Endothelial cell of umbilical vein (primary cell): ENCODE data around the gene HUS1. TPM values are rescaled to one million over a fixed set of nuclear protein-coding genes. Genes with fewer than 3 reads are reported as not detected.

Experiments
- BruUV-seq: library from RNA; stranded (reverse); fragments of 400-500 nt; replicated peaks from 2 replicates; lab custom pipeline; 2021; lab: Mats Ljungman, UMichigan
- CTCF ChIA-PET: fragments of 300-600, 350-600 bp; sonication (Branson Sonifier 250); formaldehyde crosslinking; loops from one replicate; lab custom pipeline; 2021; ENCODE audit warnings: antibody characterized with exemption, inconsistent platforms; lab: Charles Lee
- POLR2A ChIA-PET: fragments of 300-600, 350-600 bp; sonication (Branson Sonifier 250); formaldehyde crosslinking; loops from one replicate; lab custom pipeline; 2021; ENCODE audit warnings: antibody characterized with exemption, inconsistent platforms; lab: Charles Lee
- DNase-seq: peaks from one replicate; pipeline ENCODE4 v3.0.0-alpha.2; 2011; ENCODE audit warnings: low read depth, low spot score
- FAIRE-seq: peaks from 2 replicates; lab custom pipeline; 2011; peaks lifted over from hg19 to GRCh38; lab: Jason Lieb, UNC
- H2AFZ ChIP-seq: 2 replicates; pipeline ENCODE4 v1.6.0; 2012; ENCODE audit warnings: low read depth, low read length, control low read depth, inconsistent platforms
- H3K27ac ChIP-seq: 2 replicates; pipeline ENCODE4 v1.5.1; 2011; ENCODE audit warnings: low read depth, mild to moderate bottlenecking, control low read depth, low read length, moderate library complexity; ENCODE audit not compliant: insufficient read depth
- H3K27me3 ChIP-seq, 2 experiments: 2 replicates each; pipeline versions ENCODE4 v1.6.0 to v1.6.1; 2011; ENCODE audit warnings: low read length in 2 of 2, mixed read lengths in 1 of 2; ENCODE audit not compliant: control insufficient read depth in 2 of 2, insufficient read depth in 2 of 2
- H3K36me3 ChIP-seq, 2 experiments: 2 replicates in 1 of 2; 3 replicates in 1 of 2; pipeline ENCODE4 v1.5.1; 2011; ENCODE audit warnings: low read length in 2 of 2, mild to moderate bottlenecking in 1 of 2, moderate library complexity in 1 of 2; ENCODE audit not compliant: control insufficient read depth in 2 of 2, insufficient read depth in 2 of 2; ENCODE audit errors: extremely low read depth in 1 of 2
- H3K4me1 ChIP-seq: 3 replicates; pipeline ENCODE4 v1.5.1; 2011; ENCODE audit warnings: mild to moderate bottlenecking, low read length; ENCODE audit not compliant: control insufficient read depth, insufficient read depth; ENCODE audit errors: extremely low read depth
- H3K4me2 ChIP-seq: 2 replicates; pipeline ENCODE4 v1.6.1; 2011; ENCODE audit warnings: low read length, control low read depth, mixed read lengths; ENCODE audit not compliant: insufficient read depth
- H3K4me3 ChIP-seq, 3 experiments: fragments of 200-600 bp in 1 of 3; sonication (generic), shearing (Covaris generic) in 1 of 3; replicated peaks in 1 of 3; 2 replicates each; pipeline ENCODE4 v1.5.1; 2011 to 2016; ENCODE audit warnings: control low read depth in 3 of 3, low read length in 3 of 3, mild to moderate bottlenecking in 2 of 3, inconsistent platforms in 1 of 3, low read depth in 1 of 3, moderate library complexity in 1 of 3; ENCODE audit not compliant: insufficient read depth in 1 of 3
- H3K79me2 ChIP-seq: 2 replicates; pipeline ENCODE4 v1.6.0; 2012; ENCODE audit warnings: low read length, inconsistent platforms; ENCODE audit not compliant: control insufficient read depth, insufficient read depth
- H3K9ac ChIP-seq: replicated peaks from 2 replicates; pipeline ENCODE3; 2011; ENCODE audit warnings: low read length, control low read depth; ENCODE audit not compliant: insufficient read depth; ENCODE audit errors: extremely low read depth
- H3K9me1 ChIP-seq: replicated peaks from 3 replicates; pipeline ENCODE4 v1.6.0; 2011; ENCODE audit warnings: mild to moderate bottlenecking, low read length; ENCODE audit not compliant: control insufficient read depth, insufficient read depth; ENCODE audit errors: extremely low read depth
- H3K9me3 ChIP-seq: replicated peaks from 2 replicates; pipeline ENCODE4 v1.5.1; 2012; ENCODE audit warnings: low read length, inconsistent platforms; ENCODE audit not compliant: control insufficient read depth, insufficient read depth
- H4K20me1 ChIP-seq: replicated peaks from 2 replicates; pipeline ENCODE3; 2011; ENCODE audit warnings: mild to moderate bottlenecking, low read length; ENCODE audit not compliant: control insufficient read depth, insufficient read depth; ENCODE audit errors: extremely low read depth
- CTCF ChIP-seq, 2 donors: IDR thresholded peaks; 1 replicate in 1 of 2; 2 replicates in 1 of 2; pipeline ENCODE4 v1.5.1; 2011; ENCODE audit warnings: low read length in 2 of 2, mild to moderate bottlenecking in 2 of 2, moderate library complexity in 2 of 2, control low read depth in 1 of 2, inconsistent platforms in 1 of 2, low read depth in 1 of 2; ENCODE audit not compliant: insufficient read depth in 1 of 2; ENCODE audit errors: extremely low read depth in 1 of 2
- EZH2 ChIP-seq: IDR thresholded peaks from 2 replicates; pipeline ENCODE4 v1.6.1; 2012; ENCODE audit warnings: borderline replicate concordance, low read depth, mild to moderate bottlenecking, moderate library complexity, low read length, inconsistent platforms; ENCODE audit not compliant: severe bottlenecking
- FOS ChIP-seq: IDR thresholded peaks from 2 replicates; pipeline ENCODE4 v1.6.1; 2011; ENCODE audit warnings: mild to moderate bottlenecking, low read length, moderate library complexity, borderline replicate concordance; ENCODE audit not compliant: insufficient read depth
- GATA2 ChIP-seq: IDR thresholded peaks from 2 replicates; pipeline ENCODE4 v1.7.0; 2011; ENCODE audit warnings: low read depth, mild to moderate bottlenecking, moderate library complexity, mixed read lengths, low read length; ENCODE audit not compliant: insufficient read length, insufficient read depth
- JUN ChIP-seq: IDR thresholded peaks from 2 replicates; pipeline ENCODE4 v1.6.1; 2011; ENCODE audit warnings: borderline replicate concordance, low read depth; ENCODE audit not compliant: insufficient read length, insufficient read depth
- MAX ChIP-seq: IDR thresholded peaks from 2 replicates; pipeline ENCODE4 v1.6.1; 2011; ENCODE audit not compliant: insufficient read depth, insufficient read length
- MYC ChIP-seq: IDR thresholded peaks from one replicate; pipeline ENCODE4 v1.6.1; 2011; ENCODE audit warnings: mild to moderate bottlenecking, low read depth, low read length
- POLR2A ChIP-seq: IDR thresholded peaks from 2 replicates; pipeline ENCODE4 v1.6.1; 2012; ENCODE audit warnings: low read depth, mild to moderate bottlenecking, control low read depth, low read length
- POLR2AphosphoS5 ChIP-seq: IDR thresholded peaks from 2 replicates; pipeline ENCODE4 v1.6.1; 2012; ENCODE audit warnings: low read depth, mild to moderate bottlenecking, control low read depth, low read length, moderate library complexity; ENCODE audit not compliant: insufficient read depth
- dilution Hi-C: fragments of 300-500 bp; cut with MboI; formaldehyde crosslinking; loops from one replicate; pipeline ENCODE4 v1.15.0; 2019; ENCODE audit warnings: low sequenced_read_pairs; ENCODE audit not compliant: extremely low pct_ligation_motif_present
- intact Hi-C: fragments of 100-400 bp; cut with micrococcal nuclease; formaldehyde crosslinking; loops from one replicate; pipeline ENCODE4 v1.10.0; 2022
- polyA plus RNA-seq, 4 experiments: library from polyadenylated mRNA; depleted of rRNA in 3 of 4; stranded (reverse) in 3 of 4; unstranded in 1 of 4; fragments of >200 nt; gene quantifications; 2 replicates each; pipeline versions ENCODE4 v1.2.1 to v1.2.3, GENCODE V29; 2011 to 2012; ENCODE audit warnings: missing spikeins in 1 of 4
- total RNA-seq: library from RNA; stranded (reverse); gene quantifications from 2 replicates; pipeline ENCODE4 v1.2.3, GENCODE V29; 2021

HUS1 gene
- total and polyA plus RNA-seq, 2 donors (not counting 3 experiments of a cell fraction or from before 2014, with no cell fraction given) = 21.4 to 49.7 TPM

- dilution Hi-C loops (no loop called here), intact Hi-C loops (no loop called here)
- POLR2A ChIA-PET = no interaction called here
- H2AFZ ChIP-seq = no peak overlapping the region
- FAIRE-seq (no peak), DNase-seq (no peak)
- H4K20me1 ChIP-seq = no peaks in the 10 kb centered on the region
- H3K4me1 ChIP-seq = no peaks in the 10 kb centered on the region
- H3K27me3 ChIP-seq = no peaks in the 10 kb centered on the region
- H3K4me2 ChIP-seq = no peak overlapping the region
- H3K9ac ChIP-seq = no peak overlapping the region
- no peak overlapping the region for H3K27ac ChIP-seq
- TF ChIP-seq FOS (no peak), POLR2A (no peak), GATA2 (no peak), MYC (no peak), JUN (no peak), EZH2 (no peak), MAX (no peak), CTCF (IDR thresholded peaks at IDR 0.05; ENCODE audit: extremely low read depth in 1 of 2, insufficient read depth in 1 of 2, low read depth in 1 of 2, low read length in 2 of 2) (no peak), POLR2AphosphoS5 (no peak)
- no peaks in the 10 kb centered on the region for H3K36me3 ChIP-seq
- BruUV-seq = no TSS peak
- no peaks in the 10 kb centered on the region for H3K79me2 ChIP-seq
- no peak overlapping the region for H3K4me3 ChIP-seq
- H3K9me3 ChIP-seq = no peaks in the 10 kb centered on the region
- CTCF ChIA-PET = interaction anchor here (2.9 kb wide), 1 partner anchor 13 kb away, joined by 12 read pairs; no protein-coding TSS in a partner anchor
- H3K9me1 ChIP-seq = no peaks in the 10 kb centered on the region
These were observed 47.4 kb downstream of the HUS1 start for GRCh38 chr7:47932016-47932415.
